Colon (tissue), 2 donors: ENCODE measurements around the gene IGIP.
A peak's percentile ranks its signal among the peaks of the same experiment; 100 is the strongest.

ENCODE experiments used
- FAIRE-seq: peaks from 2 replicates; lab custom pipeline; 2012; peaks lifted over from hg19 to GRCh38; lab: Jason Lieb, UNC
- donor health status: control.
- donor health status: control.

IGIP gene

GRCh38 chr5:140125637-140126036, at the start of gene IGIP:
IGIP (plus strand) TSS chr5:140125937; CDS start chr5:140128477, 2,540 bp downstream.
- FAIRE-seq: no peak

- FAIRE-seq: peak; percentile 66
Observed at GRCh38 chr5:140076142-140076541, 49.6 kb upstream of the IGIP start.

GRCh38 chr5:140076788-140077187, 48.9 kb upstream of the IGIP start:
- FAIRE-seq: no peak

DNA sequence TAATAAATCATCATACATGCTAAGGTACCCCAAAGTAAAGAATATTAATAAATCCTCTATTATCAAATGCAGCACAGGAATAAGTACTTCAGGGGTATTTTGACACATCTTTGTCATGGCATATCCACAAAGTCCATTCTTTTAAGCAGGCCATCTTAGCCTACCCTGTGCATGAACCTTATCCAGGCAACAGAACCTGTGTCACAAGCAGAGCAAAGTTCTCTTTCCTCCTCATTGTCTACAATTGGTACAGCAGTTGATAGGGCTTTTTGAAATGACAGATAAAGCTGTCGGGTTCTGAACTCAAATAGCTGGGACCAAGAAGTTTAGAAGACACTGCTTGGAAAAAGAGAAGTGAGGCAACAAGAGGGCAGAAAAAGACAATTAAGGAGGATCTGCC, 42.6 kb upstream of the IGIP start:
- no peak for FAIRE-seq

DNA sequence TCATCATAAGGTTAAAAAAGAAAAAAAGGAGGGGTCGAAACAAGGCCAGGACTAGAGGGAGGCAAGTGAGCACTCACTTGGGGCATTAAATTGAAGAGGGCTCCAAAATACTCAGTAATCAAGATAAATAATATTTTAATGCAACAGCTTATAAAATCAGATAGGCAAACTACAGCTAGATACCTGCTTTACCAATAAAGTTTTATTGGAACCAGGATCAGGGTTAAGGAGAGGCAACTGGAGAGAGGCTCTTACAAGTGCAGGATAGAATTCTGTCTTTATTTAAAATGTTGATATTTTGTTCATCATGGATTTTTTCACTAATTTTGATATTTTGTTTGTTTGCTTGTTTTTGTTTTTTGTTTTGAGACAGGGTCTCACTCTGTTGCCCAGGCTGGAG, 42.1 kb upstream of the IGIP start:
- no peak for FAIRE-seq

DNA sequence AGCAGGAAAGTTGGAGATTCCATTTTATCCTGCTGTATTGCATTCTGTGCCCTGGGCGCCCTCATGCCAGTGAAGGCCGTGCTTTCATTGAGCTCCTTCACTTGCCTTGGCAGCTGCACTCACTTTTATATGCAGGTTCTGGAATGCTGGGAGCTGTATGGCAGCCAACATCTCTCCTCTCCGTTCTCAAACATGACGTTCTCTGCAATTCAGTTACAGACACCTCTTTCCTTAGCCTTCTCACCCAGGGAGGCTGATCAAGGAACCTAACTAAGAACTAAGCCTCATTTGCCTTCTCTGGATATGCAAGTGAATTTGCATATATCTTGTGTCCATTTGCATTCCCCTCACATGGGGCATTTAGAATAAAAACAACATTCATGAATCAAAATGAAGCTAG, 41.2 kb upstream of the IGIP start:
- FAIRE-seq: no peak

GRCh38 chr5:140090251-140090650, 35.5 kb upstream of the IGIP start:
- no peak for FAIRE-seq

- FAIRE-seq: no peak
Observed at GRCh38 chr5:140093179-140093578, 32.6 kb upstream of the IGIP start.

- no peak for FAIRE-seq
Observed at GRCh38 chr5:140093866-140094265, 31.9 kb upstream of the IGIP start.

DNA sequence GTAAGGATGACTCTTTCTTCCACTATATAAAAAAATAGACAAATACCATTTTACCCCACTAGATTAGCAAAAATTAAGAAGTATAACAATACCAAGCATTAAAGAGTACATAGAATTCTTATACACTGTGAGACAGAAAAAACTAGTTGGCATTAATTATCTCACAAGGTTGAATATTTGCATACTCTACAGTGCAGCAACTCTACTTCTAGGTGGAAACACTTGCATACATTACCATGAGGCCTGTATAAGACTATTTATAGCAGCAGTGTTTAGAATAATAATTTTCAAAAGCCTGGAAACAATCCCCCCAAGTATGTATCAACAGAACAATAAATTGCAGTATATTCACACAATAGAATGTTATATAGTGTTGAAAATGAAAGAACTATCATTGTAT, 30.8 kb upstream of the IGIP start:
- FAIRE-seq: no peak

GRCh38 chr5:140101179-140101578, 24.6 kb upstream of the IGIP start:
- FAIRE-seq: no peak

DNA sequence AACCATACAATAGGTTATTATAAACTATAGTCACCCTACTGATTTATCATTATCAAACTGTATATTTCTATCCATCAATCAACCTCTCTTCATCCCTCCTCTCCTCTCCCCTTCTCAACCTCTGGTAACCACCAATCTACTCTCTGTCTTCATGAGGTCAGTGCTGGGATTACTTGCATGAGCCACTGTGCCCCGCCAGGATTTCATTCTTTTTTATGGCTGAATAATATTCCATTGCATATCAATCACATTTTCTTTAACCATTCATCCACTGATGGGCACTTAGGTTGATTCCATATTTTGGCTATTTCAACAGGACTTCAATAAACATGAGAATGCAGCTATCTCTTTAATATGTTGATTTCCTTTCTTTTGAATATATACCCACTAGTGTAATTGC, 22.6 kb upstream of the IGIP start:
- FAIRE-seq: no peak

- no peak for FAIRE-seq
Observed at GRCh38 chr5:140104100-140104499, 21.6 kb upstream of the IGIP start.

- FAIRE-seq: no peak
Observed at GRCh38 chr5:140106101-140106500, 19.6 kb upstream of the IGIP start.

DNA sequence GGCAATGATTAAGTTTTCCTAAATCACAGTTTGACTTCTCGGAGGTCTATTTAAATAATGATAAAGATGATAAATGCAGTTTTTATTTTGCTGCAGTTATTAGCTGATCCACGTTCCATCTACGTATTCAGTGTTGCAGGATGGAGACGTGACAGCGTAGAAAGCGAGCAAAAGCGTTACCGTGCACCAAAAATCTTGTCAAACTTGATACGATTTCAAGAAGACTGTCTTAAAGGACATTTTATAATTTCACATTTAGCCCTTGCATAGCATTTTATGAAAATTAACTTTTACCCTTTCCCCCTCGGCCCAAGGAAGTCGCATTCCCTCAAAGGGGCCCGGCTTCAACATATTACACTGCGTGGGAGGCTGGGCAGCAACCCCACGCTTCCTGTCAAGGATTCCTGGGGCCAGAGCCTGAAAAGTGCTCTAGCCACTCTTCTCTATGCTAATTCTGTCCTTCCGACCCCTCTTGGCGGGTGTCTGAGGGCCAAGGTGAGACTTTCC, 18.9 kb upstream of the IGIP start:
- no peak for FAIRE-seq

DNA sequence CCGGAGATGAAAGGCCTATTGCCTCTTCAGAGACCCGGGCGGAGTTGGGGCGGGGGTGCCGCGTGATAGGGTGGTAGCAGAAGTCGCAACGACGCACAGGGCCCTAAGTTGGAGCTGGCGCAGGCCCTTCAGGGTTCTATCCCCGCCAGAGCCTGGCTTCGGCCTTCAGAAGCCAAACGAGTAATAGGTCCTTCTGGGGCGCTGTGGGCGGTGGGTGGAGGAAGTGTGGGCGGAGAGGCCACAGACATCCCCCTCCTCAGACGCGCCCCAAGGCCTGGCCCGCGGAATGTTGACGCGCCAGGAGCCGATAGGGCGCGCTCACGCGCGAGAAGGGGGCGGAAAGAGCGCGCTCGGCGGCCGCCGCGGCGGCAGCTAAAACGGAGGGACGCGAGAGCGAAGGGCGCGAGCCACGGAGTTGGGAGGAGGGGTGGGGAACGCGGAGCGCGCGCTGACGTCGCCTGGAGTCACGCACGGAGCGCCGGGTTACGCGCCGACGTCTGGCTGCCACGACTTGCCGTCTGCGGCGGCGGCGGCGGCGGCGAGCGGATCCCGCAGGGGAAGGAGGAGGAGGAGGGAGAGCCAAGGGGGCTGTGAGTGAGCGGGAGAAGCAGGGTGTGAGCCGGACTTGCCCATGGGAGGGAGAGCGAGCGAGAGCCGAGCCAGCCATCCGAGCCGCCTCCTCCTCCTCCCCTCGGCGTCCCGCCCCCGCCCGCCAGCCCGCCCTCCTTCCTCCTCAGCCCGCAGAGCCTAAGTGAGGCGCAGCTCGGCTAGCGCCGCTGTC, 18.2 kb upstream of the IGIP start:
- FAIRE-seq: no peak

DNA sequence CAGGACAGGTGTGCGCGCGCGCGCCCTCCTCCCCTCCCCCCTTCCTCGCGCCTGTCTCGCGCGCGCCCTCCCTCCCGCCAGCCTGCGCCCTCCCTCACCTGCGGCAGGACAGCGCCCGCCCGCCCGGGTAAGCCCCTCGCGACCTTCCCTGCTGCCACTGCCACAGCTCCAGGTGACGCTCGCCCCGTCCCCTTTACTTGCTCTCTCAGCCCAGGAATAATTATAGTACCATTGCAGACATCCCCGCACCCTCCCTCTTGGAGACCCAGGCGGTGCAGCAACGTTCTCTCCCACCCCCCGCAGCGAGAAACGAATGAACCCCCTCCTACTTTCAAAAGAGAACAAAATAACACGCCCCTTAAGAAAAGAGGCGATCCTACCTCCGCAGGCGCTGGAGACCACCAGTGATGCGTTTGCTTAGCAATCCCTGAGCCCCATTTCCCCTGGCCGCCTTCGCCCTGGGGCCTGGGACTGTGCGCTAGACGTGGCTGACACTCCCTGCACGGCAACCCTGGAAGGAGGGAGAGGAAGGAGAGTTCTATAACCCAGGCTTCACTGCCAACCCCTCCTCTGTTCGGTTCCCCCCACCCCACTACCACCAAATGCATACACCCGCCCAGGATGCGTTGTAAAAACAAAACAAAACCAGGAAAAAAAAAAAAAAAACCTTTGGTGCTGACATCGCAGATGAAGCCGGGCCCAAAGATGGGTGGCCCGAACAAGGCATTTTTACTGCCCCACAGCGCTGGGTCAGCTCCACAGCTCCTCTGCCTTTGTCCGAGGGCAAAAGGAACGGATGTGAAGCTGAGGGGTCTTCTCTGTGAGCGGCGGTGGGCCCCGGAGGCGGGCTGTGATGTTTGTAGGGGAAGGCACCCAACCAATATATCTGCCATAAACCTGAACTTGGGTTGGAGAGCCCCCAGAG, 17.4 kb upstream of the IGIP start:
- FAIRE-seq: no peak

GRCh38 chr5:140109018-140109758, 16.5 kb upstream of the IGIP start:
- FAIRE-seq: no peak

- FAIRE-seq: no peak
Observed at GRCh38 chr5:140109759-140110645, 15.7 kb upstream of the IGIP start.

GRCh38 chr5:140110646-140110957, 15.1 kb upstream of the IGIP start:
- no peak for FAIRE-seq

GRCh38 chr5:140111011-140111858, 14.5 kb upstream of the IGIP start:
- no peak for FAIRE-seq
